ENCODE measurements around the gene PAGR1. TPM values are rescaled to one million over a fixed set of nuclear protein-coding genes. Genes with fewer than 3 reads are reported as not detected.

The PAGR1 gene
- total and polyA plus RNA-seq, 2 of the 13 experiments (the other 11 are each of a cell fraction or from before 2014, with no cell fraction given) = 9.8 to 66.4 TPM

- TF ChIP-seq LRRFIP1 (CRISPR knock-in tag; conservative IDR thresholded peaks at IDR 0.05) (no peak), ZNF510 (CRISPR knock-in tag; IDR thresholded peaks at IDR 0.05; ENCODE audit: low read depth) (peak; percentile 98; the same call in 1 of the 2 replicates), MXD3 (CRISPR knock-in tag; IDR thresholded peaks at IDR 0.05) (peak; percentile 99), HIVEP1 (CRISPR knock-in tag; IDR thresholded peaks at IDR 0.05) (peak; percentile 98), ZNF772 (CRISPR knock-in tag; IDR thresholded peaks at IDR 0.05) (peak; percentile 99), ZNF746 (CRISPR knock-in tag; IDR thresholded peaks at IDR 0.05) (peak; percentile 98), ZNF652 (CRISPR knock-in tag; IDR thresholded peaks at IDR 0.05; ENCODE audit: borderline replicate concordance, low read depth) (peak; percentile 20; the same call in 1 of the 2 replicates), SP1 (IDR thresholded peaks at IDR 0.05) (no peak), SP1 (CRISPR knock-in tag; IDR thresholded peaks at IDR 0.05) (peak; percentile 23; the same call in 1 of the 2 replicates), EED (CRISPR knock-in tag; IDR thresholded peaks at IDR 0.05) (peak; percentile 96; the same call in 1 of the 2 replicates), SMC3 (IDR thresholded peaks at IDR 0.05; ENCODE audit: low read length) (peak; percentile 48; the same call in 1 of the 2 replicates), HOXA9 (CRISPR knock-in tag; IDR thresholded peaks at IDR 0.05; ENCODE audit: borderline replicate concordance) (peak; percentile 99), CHD4 (IDR thresholded peaks at IDR 0.05; ENCODE audit: borderline replicate concordance, low read length) (no peak), HNRNPK (IDR thresholded peaks at IDR 0.05; ENCODE audit: low read depth, low read length, poor library complexity, severe bottlenecking) (no peak), ZNF280B (CRISPR knock-in tag; IDR thresholded peaks at IDR 0.05; ENCODE audit: borderline replicate concordance) (peak; percentile 100), TGIF2 (CRISPR knock-in tag; IDR thresholded peaks at IDR 0.05) (peak; percentile 97; the same call in 1 of the 2 replicates), GABPB1 (CRISPR knock-in tag; IDR thresholded peaks at IDR 0.05) (peak; percentile 90), SMARCC2 (IDR thresholded peaks at IDR 0.05) (no peak), IRF9 (CRISPR knock-in tag; IDR thresholded peaks at IDR 0.05; ENCODE audit: borderline replicate concordance) (peak; percentile 99), CEBPZ (IDR thresholded peaks at IDR 0.05; ENCODE audit: low read length) (no peak)
These were observed 8.3 kb upstream of the PAGR1 start (continued) for GRCh38 chr16:29807426-29808218.

Measured in HepG2 (cell line).